ENCODE data around the gene SLC22A17.

The SLC22A17 gene

DNA sequence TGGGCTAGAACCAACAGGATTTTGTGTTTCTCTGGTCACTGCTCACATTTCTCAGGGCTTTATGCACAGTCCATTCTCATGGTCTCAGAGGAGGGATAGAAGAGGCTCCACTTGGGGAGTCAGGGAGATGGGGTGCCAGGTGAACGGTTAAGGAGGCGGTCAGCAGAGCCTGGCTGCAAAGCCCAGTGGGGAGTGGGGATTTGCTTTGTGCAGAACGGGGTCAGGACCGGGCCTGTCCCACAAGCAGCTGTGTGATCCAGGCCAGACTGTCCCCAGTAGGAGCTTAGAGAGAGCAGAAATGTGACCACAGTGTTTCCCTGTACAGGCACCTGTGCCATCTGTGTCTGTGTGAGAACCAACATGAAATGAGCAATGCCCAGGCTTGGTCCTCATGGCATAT is 28.3 kb upstream of the SLC22A17 start:
- no peak for DNase-seq

DNA sequence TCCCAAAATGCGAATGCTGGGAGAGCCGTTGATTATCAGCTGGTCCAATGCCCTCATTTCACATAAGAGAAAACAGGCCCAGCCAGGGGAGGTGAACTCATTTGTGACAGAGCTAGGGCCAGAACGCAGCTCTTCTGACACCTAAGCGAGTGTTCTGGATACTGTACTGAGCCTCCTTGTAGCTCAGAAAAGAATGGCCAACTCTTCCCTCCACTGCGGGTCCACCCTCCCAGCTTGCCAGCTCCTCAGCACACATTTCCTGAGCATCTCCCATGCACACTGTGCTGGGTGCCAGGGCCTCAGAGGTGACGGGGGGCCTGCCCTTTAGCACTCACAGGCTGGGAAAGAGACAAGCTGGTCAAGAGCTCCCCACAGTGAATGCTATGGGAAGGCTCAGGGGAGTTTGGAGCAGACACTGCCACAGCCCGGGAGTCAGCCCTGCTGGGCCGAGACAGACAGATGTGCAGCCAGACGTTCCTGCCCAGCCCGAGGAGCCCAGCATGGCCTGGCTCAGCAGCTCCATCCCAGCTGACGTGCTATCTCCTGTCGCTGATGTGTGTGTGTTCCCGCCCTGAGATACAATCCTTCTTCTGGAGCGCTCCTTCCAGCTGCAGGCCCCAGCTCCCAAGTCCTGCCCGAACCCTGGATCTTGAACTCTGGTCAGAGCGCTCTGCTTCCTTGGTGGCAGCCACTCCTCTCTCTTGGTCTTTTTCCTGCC is 27.7 kb upstream of the SLC22A17 start:
- DNase-seq = no peak

DNA sequence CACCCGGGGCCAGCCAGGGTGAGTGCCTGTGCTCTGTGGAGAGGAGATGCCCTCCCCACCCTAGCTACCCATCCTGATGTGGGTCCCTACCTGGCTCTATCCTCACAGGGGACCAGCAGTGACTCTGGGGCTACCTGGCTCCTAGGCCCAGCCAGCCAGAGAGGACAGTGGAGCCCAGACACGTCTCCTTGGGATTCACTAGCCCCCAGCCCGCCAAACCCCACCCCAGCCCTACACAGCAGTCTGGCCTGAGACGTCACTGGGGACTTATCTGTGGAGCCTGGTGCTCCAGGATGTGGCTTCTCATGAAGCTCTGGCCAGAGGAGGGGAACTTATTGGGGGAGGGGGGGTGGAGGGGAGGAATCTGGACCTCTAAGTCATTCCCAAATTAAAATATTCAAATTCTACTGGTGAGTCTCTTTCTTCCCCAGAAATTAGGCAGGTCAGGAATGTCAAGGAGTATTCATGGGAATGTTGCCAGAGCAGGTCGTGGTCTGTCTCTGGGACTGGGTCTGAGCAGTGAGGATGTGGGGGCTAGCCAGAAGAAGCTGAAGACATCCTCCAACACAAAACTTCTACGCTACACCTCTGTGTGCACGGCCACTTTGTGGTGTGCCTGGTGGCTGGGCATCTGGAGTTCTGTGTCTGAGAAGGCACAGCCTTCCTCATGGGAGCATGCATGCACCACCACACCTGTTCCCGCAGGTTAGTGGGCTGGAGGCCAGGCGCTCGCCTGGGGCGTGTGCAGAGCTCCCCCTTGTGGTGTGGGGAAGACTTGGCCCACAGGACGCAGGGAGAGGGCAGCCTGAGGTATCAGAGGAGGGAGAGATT is 26.9 kb upstream of the SLC22A17 start:
- peak; percentile 52 for DNase-seq

DNA sequence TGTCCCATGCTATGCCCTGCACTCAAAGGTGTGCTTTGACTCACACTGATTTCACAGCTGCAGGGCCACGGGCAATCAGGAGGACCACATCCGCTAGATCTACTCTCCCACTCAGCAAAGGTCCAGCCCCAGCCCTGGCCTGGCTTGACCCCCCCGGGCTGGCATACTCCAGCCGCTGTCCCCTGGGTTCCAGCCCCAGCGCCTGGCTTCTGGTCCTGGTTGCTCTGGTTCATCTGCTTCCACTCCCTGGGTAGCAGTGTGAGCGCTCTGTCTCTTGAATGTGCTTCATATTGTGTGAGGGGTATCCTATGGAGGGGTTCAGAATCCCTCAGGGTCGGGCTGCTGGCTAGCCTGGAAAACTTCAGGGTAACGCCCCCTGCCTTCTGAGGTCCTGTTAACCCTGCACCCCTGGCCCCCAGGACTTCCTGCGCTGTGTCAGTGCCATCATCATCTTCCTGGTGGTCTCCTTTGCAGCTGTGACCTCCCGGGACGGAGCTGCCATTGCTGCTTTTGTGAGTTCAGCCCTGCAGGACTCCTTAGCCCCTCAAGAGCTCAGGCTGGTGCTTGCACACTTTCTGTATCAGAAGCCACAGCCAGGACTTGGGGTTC is 26.0 kb upstream of the SLC22A17 start:
- no peak for DNase-seq

DNA sequence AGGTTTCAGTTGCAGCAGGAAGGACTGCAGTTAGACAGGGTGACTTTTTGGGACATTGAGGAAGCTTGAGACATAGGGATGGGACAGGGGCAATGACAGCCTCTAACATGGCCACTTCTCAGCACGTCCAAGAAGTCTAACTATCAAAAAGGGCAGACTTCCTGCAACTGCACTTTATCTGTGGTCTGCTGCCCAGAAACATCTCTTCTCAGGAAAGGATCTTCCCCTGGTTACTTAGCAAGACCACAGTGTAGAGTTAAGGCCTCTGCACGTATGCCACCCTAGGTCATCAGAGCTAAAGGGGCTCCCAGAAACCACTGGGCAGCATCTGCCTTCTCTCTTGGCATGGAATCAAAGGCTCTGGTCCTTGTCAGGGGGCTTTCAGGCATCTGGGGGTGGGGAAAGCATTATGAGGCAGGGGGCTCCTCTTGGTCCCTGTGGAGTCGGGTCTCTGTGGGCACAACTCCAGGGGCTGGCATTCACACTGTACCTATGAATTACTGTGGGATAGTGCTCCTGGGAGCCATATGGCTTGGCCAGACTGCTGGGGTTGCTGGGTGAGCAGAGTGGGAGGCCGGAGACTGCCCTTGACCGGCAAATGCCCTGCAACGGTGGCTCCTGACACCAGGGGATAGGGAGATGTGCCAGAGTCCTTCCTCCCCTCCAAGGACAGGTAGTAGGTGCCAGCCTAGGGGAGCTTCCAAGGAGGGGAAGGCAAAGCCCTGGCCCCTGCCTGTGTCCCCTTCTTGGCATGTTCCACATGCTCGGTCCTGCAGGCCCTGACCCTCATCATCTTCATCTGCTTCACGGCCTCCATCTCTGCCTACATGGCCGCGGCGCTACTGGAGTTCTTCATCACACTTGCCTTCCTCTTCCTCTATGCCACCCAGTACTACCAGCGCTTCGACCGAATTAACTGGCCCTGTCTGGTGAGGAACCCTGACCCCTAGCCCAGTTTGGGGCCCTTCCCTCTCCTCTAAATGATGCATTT is 25.2 kb upstream of the SLC22A17 start:
- no peak for DNase-seq

DNA sequence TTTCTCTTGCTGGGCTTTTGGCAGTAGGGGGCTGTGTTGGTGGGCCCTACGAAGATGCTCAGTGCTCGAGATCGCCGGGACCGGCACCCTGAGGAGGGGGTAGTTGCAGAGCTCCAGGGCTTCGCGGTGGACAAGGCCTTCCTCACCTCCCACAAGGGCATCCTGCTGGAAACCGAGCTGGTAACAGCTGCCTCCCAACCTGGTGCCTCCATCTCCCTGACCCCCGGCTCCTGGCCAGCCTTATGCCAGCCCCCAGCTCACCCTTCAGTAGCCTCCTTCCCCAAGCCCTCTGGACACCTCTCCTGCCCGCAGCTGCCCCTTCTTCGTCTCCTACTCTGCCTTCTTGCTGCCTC is 24.5 kb upstream of the SLC22A17 start:
- DNase-seq = no peak

DNA sequence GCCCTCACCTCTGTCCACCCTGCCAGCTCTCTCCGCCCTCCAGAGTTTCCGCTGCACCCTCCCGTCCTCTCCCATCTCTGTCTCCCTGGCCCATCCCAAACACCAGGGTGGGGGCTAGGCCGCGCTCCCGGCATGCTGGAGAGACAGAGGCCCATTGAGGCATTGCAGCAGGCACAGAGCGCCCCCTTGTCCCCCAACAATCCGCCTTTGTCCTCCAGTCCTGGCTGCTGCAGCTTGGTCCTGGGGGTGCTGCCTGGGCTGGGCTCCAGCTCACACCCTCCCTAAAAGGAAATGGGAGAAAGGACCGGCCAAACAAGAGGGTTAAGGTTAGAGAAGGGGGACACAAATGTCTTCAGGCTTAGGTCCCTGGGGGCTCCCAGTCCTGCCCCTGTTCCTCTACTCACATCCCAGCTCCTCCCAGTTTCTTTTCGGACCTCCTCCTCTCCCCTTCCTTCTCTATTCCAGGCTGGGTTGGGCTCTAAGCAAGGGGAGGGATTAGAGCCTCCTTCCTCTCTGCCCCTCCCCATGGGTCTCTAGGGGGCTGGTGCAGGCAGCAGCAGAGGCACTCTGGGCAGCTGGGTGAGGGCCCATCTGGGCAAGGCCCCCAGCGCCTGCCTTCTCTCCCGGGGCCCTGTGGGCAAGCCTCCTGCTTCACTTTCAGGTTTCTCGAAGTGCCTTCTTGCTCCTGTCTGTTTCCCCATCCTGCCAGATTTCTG is 24.0 kb upstream of the SLC22A17 start, which contains the start of gene CMTM5:
TSS of gene CMTM5 (plus strand) at position 565 of the 716 bp plus-strand sequence. CDS start 206 bp downstream, outside the sequence.
- no peak for DNase-seq

DNA sequence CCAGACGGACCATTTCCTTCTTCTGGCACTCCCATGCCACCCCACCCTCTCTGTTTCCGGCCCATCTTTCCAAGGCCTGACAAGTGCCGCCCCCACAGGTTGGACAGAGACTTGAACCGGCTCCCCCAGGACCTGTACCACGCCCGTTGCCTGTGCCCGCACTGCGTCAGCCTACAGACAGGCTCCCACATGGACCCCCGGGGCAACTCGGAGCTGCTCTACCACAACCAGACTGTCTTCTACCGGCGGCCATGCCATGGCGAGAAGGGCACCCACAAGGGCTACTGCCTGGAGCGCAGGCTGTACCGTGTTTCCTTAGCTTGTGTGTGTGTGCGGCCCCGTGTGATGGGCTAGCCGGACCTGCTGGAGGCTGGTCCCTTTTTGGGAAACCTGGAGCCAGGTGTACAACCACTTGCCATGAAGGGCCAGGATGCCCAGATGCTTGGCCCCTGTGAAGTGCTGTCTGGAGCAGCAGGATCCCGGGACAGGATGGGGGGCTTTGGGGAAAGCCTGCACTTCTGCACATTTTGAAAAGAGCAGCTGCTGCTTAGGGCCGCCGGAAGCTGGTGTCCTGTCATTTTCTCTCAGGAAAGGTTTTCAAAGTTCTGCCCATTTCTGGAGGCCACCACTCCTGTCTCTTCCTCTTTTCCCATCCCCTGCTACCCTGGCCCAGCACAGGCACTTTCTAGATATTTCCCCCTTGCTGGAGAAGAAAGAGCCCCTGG is 23.0 kb upstream of the SLC22A17 start:
- no peak for DNase-seq

DNA sequence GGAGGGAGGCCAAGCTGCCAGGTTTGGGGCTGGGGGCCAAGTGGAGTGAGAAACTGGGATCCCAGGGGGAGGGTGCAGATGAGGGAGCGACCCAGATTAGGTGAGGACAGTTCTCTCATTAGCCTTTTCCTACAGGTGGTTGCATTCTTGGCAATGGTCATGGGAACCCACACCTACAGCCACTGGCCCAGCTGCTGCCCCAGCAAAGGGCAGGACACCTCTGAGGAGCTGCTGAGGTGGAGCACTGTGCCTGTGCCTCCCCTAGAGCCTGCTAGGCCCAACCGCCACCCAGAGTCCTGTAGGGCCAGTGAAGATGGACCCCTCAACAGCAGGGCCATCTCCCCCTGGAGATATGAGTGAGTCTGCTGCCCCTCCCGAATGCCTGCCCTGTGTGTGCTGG is 20.4 kb upstream of the SLC22A17 start:
- no peak for DNase-seq

DNA sequence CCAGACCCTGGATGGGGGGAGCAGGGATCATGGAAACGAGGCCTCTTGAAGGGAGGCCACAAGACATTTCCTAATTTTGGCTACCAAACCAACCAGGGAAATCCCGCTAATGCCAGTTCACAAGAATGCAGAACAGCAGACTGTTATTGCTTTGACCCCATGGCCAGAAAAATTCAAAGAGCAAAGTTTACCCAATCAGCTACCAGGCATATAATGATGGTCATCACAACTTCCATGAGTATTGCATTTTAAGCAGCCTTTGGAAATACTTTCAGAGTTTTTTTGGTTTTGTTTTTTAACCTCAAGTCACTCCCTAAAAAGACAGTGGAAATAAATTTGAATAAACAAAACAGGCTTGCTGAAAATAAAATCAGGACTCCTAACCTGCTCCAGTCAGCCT is 19.8 kb upstream of the SLC22A17 start, which contains the start of gene IL25:
TSS of gene IL25 (plus strand) at position 301 of the 400 bp plus-strand sequence.
- DNase-seq = no peak

DNA sequence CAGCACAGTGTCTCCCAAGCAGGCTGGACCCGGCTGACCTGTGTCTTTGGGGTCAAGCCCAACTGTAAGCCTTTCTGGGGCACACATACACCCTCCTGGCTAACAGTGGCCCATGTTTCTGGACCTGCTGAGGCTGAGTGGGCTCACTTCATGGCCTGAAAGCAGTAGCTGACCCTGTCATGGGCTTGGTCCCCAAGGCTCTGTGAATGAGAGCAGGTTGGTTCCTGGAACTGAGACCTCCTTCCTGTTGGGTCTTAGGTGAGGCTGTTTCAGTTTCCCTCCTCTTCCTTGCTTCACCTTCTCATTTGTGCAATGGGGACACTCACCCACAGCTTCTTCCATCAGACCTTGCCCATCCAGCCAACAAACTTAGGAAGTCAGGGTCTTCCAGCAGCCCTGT is 19.2 kb upstream of the SLC22A17 start:
- DNase-seq = no peak

DNA sequence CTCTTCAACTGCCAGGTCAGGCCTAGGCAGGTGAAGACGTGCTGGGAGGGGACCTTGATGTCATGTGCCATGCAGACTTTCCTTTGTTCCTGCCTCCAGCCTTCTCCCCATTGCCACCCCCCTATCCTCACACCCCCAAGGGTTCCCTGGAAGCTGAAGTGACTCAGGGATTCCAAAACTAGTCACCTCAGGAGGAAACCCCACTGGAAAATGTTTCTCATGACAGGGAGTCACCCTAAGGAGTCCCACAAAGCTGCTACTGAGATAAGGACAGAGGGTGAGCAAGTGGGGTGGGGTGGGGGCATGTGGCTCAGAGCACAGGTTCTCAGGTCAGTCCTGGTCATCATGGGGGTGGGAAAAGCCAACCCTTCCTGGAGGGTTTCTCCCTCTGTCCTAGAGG is 17.5 kb upstream of the SLC22A17 start:
- DNase-seq = no peak

DNA sequence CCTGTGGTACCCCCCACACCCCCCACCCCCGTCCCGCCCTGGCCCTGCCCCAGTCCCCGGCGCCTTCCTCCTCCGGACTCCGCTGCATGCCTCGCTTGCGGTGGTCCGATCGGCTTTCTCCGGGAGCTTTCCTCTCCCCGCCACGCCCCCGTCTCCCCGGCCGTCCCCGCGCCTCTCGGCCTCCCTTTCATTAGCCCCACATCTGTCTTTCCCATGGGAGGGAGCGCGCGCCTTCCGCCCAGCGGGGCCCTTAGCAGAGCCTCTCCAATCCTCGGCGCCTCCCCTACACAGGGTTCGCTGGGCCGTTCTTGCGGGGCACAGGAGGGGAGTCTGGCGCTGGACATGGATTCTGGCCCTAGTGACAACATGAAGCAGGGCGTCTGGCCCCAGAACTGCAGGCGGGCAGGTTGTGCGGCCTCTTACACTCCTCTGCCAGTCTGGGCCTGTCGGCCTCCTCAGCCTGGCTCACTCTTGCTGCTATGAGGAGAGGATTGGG is 13.8 kb upstream of the SLC22A17 start:
- no peak for DNase-seq

DNA sequence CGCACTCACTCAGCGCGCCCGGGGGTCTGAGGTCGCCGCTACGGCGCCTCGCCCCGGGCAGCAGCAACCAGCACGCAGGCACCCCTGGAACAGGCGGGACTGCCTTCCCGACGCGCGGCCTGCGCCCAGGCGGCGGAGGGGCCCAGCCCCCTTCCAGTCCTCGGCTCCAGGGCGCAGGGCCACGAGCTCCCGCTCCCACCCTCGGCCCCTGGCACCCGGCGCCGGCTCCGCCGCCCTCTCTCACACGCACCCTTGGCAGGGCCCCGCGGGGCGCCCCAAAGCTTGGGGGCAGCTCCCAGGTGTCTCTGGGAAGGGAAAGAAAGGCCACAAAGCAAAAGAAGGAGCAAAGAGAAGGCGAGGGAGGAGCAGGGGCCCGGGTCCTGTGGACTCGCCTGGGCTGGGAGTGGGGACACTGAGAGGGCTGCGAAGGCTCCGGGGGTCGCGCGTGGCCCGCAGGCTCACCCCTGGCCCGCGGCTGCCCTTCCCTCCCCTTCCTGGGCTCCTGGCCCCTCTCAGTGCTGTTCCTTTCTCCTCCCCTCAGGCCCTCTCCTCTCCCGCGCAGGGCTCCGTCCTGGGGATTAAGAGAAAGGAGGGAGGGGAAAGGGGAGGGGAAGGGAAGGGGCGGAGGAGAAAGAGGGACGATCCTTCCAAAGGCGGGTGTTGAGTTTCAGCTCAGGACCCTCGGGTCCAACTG is 13.2 kb upstream of the SLC22A17 start:
- DNase-seq = no peak

DNA sequence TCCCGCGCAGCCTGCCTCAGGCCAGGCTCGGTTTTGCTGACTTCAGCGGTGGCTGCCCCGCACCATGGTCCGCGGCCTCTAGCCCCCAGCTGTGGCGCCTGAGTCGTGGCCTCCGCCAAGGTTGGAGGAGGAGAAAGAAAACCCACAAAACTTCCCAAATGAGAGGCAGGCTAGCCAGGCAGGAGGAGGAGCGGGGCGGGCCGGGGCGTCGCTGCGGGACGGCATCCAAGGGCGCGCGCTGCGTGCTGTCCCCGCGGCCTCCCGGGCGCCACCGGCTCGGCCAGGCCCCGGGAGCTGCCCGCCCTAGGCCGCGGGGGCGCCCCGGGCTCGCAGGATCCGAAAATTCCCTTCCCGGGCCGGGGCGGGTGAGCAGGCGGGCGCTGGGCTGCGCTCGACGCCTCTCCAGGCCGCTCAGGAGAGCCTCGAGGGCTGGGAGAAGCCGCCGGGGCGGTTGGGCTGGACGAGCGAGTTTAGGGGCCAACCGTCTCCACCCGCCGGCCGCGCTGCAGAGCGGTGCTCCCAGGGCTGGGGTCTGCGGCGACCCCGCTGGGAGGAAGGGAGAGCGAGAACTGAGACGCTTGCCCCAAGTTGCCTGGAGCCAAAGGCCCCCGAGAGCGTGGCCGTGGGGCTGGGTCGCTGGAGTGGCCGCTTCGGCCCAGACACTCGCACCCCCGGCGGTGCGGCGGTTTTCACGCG is 12.5 kb upstream of the SLC22A17 start, which contains the start of gene EFS:
TSS of gene EFS (minus strand) at position 137 of the 696 bp plus-strand sequence. CDS start 147 bp downstream, outside the sequence.
- DNase-seq = no peak

DNA sequence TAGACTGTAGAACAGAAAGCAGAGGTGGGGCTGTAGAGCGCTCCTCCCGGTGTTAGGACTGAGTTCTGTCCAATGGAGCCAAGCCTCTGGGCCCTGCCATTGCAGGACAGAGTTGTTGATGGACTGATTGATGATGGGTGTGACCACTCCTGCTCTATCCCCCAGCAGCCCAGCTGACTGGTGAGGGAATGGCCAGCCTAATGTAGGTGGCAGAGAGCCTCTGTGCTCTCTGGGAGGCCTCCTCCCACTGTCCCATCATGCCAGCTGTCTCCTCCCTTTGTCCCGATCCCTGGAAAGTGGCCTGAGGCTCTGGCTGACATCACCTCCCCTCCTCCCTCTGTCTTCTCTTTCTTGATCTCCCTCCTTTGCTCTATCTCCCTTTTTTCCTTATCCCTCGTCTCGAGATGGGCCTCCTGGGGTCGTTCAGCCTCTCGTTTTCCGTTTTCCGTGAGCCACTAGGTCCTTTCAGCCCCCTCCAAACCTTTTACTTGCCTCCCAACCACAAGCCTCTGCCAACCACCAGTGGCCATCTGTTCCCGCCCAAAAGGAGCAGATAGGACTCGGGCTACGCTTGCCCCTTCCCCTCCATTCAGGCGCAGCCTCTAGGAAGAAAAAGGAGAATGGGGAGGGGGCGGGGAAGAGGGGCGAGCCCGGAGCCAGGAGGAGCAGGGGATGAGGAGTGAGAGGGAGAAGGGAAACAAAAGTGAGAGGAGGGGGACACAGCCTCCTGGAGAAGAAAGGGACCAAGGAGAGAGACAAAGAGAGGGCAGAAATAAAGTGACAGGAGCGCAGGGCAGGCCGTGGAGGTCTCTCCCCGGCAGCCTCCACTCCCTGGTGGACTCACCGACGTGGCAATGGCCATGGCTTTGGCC is 11.7 kb upstream of the SLC22A17 start:
- no peak for DNase-seq

DNA sequence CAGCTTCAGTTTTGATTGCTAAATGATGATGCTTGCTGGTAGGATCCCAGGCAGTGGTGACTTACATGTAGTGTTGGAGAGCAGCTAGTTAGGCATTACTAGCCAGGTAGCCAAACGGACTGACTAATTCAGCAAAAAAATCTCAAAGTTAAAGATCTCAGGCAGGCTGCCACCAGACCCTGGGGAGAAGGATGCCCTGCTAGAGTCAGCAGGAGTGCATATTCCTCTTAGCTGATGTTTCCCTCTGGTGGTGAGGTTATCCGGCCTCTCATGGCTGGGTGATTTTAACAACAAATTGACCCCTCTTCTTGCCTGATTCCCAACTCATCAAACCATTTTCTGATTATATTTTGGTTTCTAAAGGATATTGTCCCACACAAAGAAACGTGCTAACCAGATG is 9.5 kb upstream of the SLC22A17 start:
- DNase-seq = no peak

DNA sequence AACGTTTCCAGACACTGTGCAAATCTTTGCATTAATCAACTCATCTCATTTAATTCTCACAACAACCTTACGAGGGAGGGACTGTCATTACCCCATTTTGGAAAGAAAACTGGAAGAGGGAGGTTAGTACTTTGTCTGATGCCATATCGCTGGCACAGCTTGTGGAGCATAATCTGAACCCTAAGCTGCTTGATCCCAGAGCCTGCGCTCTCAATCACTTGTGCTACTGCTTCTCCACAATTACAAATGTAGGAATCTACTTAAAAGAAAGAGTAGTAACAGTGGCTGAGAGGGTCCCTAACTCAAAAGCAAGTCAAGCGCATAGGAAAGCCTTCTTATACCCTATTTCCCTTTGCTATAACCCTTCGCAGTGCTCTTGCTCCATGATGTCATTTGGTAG is 9.1 kb upstream of the SLC22A17 start:
- DNase-seq = no peak

Measured in effector CD8-positive, alpha-beta T cell (primary cell).